H1 (cell line): Measurements from ENCODE around the gene TMSB15C. TPM values are rescaled to one million over a fixed set of nuclear protein-coding genes. Genes with fewer than 3 reads are reported as not detected.

Experiments
- CTCF ChIA-PET: fragments of 300-600 bp; sonication (Branson Sonifier 250); formaldehyde crosslinking; loops from one replicate; lab custom pipeline; 2021; ENCODE audit not compliant: partially characterized antibody; lab: Charles Lee
- POLR2A ChIA-PET: fragments of 300-600 bp; sonication (Branson Sonifier 250); formaldehyde crosslinking; loops from one replicate; lab custom pipeline; 2021; ENCODE audit warnings: inconsistent platforms; ENCODE audit not compliant: partially characterized antibody; lab: Charles Lee
- DNase-seq, 2 experiments: peaks; one replicate each; pipeline versions ENCODE4 v3.0.0 to v3.0.0-alpha.2; 2010 to 2022; ENCODE audit warnings: low spot score in 2 of 2, low read depth in 1 of 2, mixed read lengths in 1 of 2
- FAIRE-seq: peaks from 2 replicates; lab custom pipeline; 2011; peaks lifted over from hg19 to GRCh38; lab: Jason Lieb, UNC
- H2AFZ ChIP-seq: 2 replicates; pipeline ENCODE4 v1.8.1; 2012; ENCODE audit warnings: low read length, inconsistent platforms
- H2AK5ac ChIP-seq: 2 replicates; pipeline ENCODE4 v1.6.1; 2013; ENCODE audit warnings: low read depth, low read length
- H2BK120ac ChIP-seq: replicated peaks from 2 replicates; pipeline ENCODE3; 2013; ENCODE audit warnings: low read depth, low read length, inconsistent platforms
- H2BK12ac ChIP-seq: 2 replicates; pipeline ENCODE4 v1.6.1; 2013; ENCODE audit warnings: low read depth, low read length
- H2BK15ac ChIP-seq: 2 replicates; pipeline ENCODE4 v1.6.1; 2013; ENCODE audit warnings: low read length
- H2BK20ac ChIP-seq: 2 replicates; pipeline ENCODE4 v1.6.1; 2013; ENCODE audit warnings: low read length
- H2BK5ac ChIP-seq: 2 replicates; pipeline ENCODE4 v1.6.1; 2013; ENCODE audit warnings: low read depth, low read length
- H3K14ac ChIP-seq: 2 replicates; pipeline ENCODE4 v1.6.1; 2013; ENCODE audit warnings: inconsistent platforms; ENCODE audit not compliant: insufficient read length
- H3K18ac ChIP-seq: 2 replicates; pipeline ENCODE4 v1.6.1; 2013; ENCODE audit warnings: low read length; ENCODE audit errors: extremely low read depth
- H3K23ac ChIP-seq: 2 replicates; pipeline ENCODE4 v1.6.1; 2013; ENCODE audit warnings: inconsistent platforms; ENCODE audit not compliant: insufficient read length
- H3K23me2 ChIP-seq: 2 replicates; pipeline ENCODE4 v1.6.1; 2013; ENCODE audit warnings: low read depth, low read length
- H3K27ac ChIP-seq: 2 replicates; pipeline ENCODE4 v1.6.1; 2011; ENCODE audit warnings: low read depth, low read length, inconsistent platforms
- H3K27me3 ChIP-seq, 4 experiments: replicated peaks in 1 of 4; 1 replicate in 1 of 4; 2 replicates in 3 of 4; pipeline versions ENCODE4 v1.6.1 to v1.8.1; 2011 to 2013; ENCODE audit warnings: low read length in 3 of 4, mild to moderate bottlenecking in 3 of 4, inconsistent platforms in 2 of 4, mixed read lengths in 2 of 4, moderate library complexity in 1 of 4; ENCODE audit not compliant: control insufficient read depth in 3 of 4, insufficient read depth in 3 of 4; ENCODE audit errors: extremely low read depth in 1 of 4
- H3K36me3 ChIP-seq, 4 experiments: 2 replicates each; pipeline versions ENCODE4 v1.6.1 to v1.8.1; 2011 to 2013; ENCODE audit warnings: mild to moderate bottlenecking in 4 of 4, low read length in 3 of 4, moderate library complexity in 2 of 4, control low read depth in 1 of 4, inconsistent platforms in 1 of 4; ENCODE audit not compliant: insufficient read depth in 4 of 4, control insufficient read depth in 2 of 4
- H3K4ac ChIP-seq: replicated peaks from 2 replicates; pipeline ENCODE3; 2013; ENCODE audit warnings: low read length, low read depth, mixed read lengths, inconsistent platforms; ENCODE audit not compliant: insufficient read length
- H3K4me1 ChIP-seq, 4 experiments: replicated peaks in 1 of 4; 1 replicate in 1 of 4; 2 replicates in 3 of 4; pipeline versions ENCODE4 v1.6.1 to v1.8.1; 2011 to 2013; ENCODE audit warnings: low read length in 3 of 4, inconsistent platforms in 2 of 4, mixed read lengths in 1 of 4; ENCODE audit not compliant: insufficient read depth in 4 of 4, control insufficient read depth in 3 of 4
- H3K4me2 ChIP-seq, 2 experiments: 2 replicates each; pipeline versions ENCODE4 v1.6.1 to v1.8.1; 2011 to 2013; ENCODE audit warnings: low read depth in 2 of 2, low read length in 2 of 2, control low read depth in 1 of 2, inconsistent platforms in 1 of 2, mild to moderate bottlenecking in 1 of 2; ENCODE audit not compliant: insufficient read depth in 1 of 2
- H3K4me3 ChIP-seq, 4 experiments: fragments of 200-600, 300-600 bp in 1 of 4; sonication (generic), shearing (Covaris generic), sonication (Bioruptor Twin) in 1 of 4; 2 replicates each; pipeline versions ENCODE4 v1.5.1 to v1.8.1; 2011 to 2016; ENCODE audit warnings: low read length in 4 of 4, low read depth in 3 of 4, control low read depth in 2 of 4, inconsistent platforms in 2 of 4, mild to moderate bottlenecking in 2 of 4, mixed read lengths in 1 of 4, moderate library complexity in 1 of 4; ENCODE audit not compliant: insufficient read depth in 2 of 4; ENCODE audit errors: extremely low read depth in 1 of 4
- H3K56ac ChIP-seq: replicated peaks from 2 replicates; pipeline ENCODE3; 2013; ENCODE audit warnings: low read depth, mild to moderate bottlenecking, mixed read lengths, low read length, inconsistent platforms; ENCODE audit not compliant: insufficient read length
- H3K79me1 ChIP-seq: 2 replicates; pipeline ENCODE4 v1.6.1; 2013; ENCODE audit warnings: low read depth, low read length, control low read depth
- H3K79me2 ChIP-seq, 2 experiments: 2 replicates each; pipeline versions ENCODE4 v1.6.1 to v1.8.1; 2012 to 2013; ENCODE audit warnings: low read length in 2 of 2, mild to moderate bottlenecking in 2 of 2, inconsistent platforms in 1 of 2; ENCODE audit not compliant: insufficient read depth in 2 of 2, control insufficient read depth in 1 of 2
- H3K9ac ChIP-seq, 4 experiments: replicated peaks in 1 of 4; 1 replicate in 1 of 4; 2 replicates in 3 of 4; pipeline versions ENCODE4 v1.6.1 to v1.8.1; 2011 to 2013; ENCODE audit warnings: low read depth in 3 of 4, low read length in 3 of 4, control low read depth in 2 of 4, mild to moderate bottlenecking in 2 of 4, moderate library complexity in 2 of 4, inconsistent platforms in 1 of 4; ENCODE audit errors: extremely low read depth in 1 of 4
- H3K9me3 ChIP-seq, 2 experiments: 2 replicates each; pipeline versions ENCODE4 v1.6.1 to v1.8.1; 2012 to 2013; ENCODE audit warnings: mild to moderate bottlenecking in 2 of 2, moderate library complexity in 2 of 2, control low read depth in 1 of 2, inconsistent platforms in 1 of 2, low read depth in 1 of 2, low read length in 1 of 2, mixed read lengths in 1 of 2; ENCODE audit not compliant: insufficient read depth in 2 of 2
- H4K20me1 ChIP-seq, 2 experiments: replicated peaks in 1 of 2; 2 replicates each; pipeline versions ENCODE3 to v1.8.1; 2011 to 2013; ENCODE audit warnings: inconsistent platforms in 2 of 2, low read length in 2 of 2, mild to moderate bottlenecking in 1 of 2; ENCODE audit not compliant: insufficient read depth in 2 of 2, control insufficient read depth in 1 of 2
- H4K5ac ChIP-seq: 2 replicates; pipeline ENCODE4 v1.6.1; 2013; ENCODE audit warnings: low read length, low read depth, mixed read lengths, inconsistent platforms; ENCODE audit not compliant: insufficient read length
- H4K8ac ChIP-seq: 2 replicates; pipeline ENCODE4 v1.8.0; 2013; ENCODE audit warnings: mild to moderate bottlenecking, moderate library complexity, low read length, inconsistent platforms; ENCODE audit not compliant: insufficient read depth; ENCODE audit errors: extremely low read depth
- H4K91ac ChIP-seq: replicated peaks from 2 replicates; pipeline ENCODE3; 2013; ENCODE audit warnings: low read length, mixed read lengths, inconsistent platforms; ENCODE audit not compliant: insufficient read length
- BACH1 ChIP-seq: IDR thresholded peaks from 2 replicates; pipeline ENCODE4 v1.6.1; 2012; ENCODE audit warnings: low read length, improper control_type of control experiment
- BCL11A ChIP-seq, 2 experiments: IDR thresholded peaks; one replicate each; pipeline ENCODE4 v1.6.1; 2011; ENCODE audit warnings: low read depth in 2 of 2, low read length in 2 of 2, mild to moderate bottlenecking in 2 of 2
- JUN ChIP-seq: IDR thresholded peaks from 2 replicates; pipeline ENCODE4 v1.6.1; 2011; ENCODE audit warnings: low read depth, mild to moderate bottlenecking, improper control_type of control experiment, low read length
- MAFK ChIP-seq: IDR thresholded peaks from 2 replicates; pipeline ENCODE4 v1.6.1; 2012; ENCODE audit warnings: low read depth, mild to moderate bottlenecking, improper control_type of control experiment, low read length
- POLR2A ChIP-seq, 2 experiments: IDR thresholded peaks; 1 replicate in 1 of 2; 2 replicates in 1 of 2; pipeline ENCODE4 v1.6.1; 2011; ENCODE audit warnings: low read depth in 2 of 2, low read length in 2 of 2, mild to moderate bottlenecking in 2 of 2; ENCODE audit errors: control extremely low read depth in 1 of 2
- POLR2AphosphoS5 ChIP-seq: IDR thresholded peaks from 2 replicates; pipeline ENCODE4 v1.6.1; 2011; ENCODE audit warnings: low read depth, low read length
- RBBP5 ChIP-seq: IDR thresholded peaks from 2 replicates; pipeline ENCODE4 v1.7.1; 2012; ENCODE audit warnings: low read depth, mild to moderate bottlenecking, inconsistent platforms, low read length, moderate library complexity, borderline replicate concordance
- SAP30 ChIP-seq: fragments of 300-600 bp; sonication (generic); IDR thresholded peaks from 2 replicates; pipeline ENCODE4 v1.7.1; 2012; ENCODE audit warnings: low read length, moderate library complexity, mild to moderate bottlenecking, inconsistent platforms; ENCODE audit not compliant: insufficient read depth, insufficient replicate concordance
- SIN3A ChIP-seq, 2 experiments: IDR thresholded peaks in 1 of 2; conservative IDR thresholded peaks in 1 of 2; 2 replicates each; pipeline ENCODE4 v1.6.1; 2011 to 2012; ENCODE audit warnings: low read length in 2 of 2, improper control_type of control experiment in 1 of 2, low read depth in 1 of 2, mild to moderate bottlenecking in 1 of 2
- SP1 ChIP-seq: IDR thresholded peaks from 2 replicates; pipeline ENCODE4 v1.6.1; 2011; ENCODE audit warnings: low read depth, low read length
- SUZ12 ChIP-seq: fragments of 200-600 bp; sonication (generic); IDR thresholded peaks from 2 replicates; pipeline ENCODE4 v1.6.1; 2012; ENCODE audit warnings: mild to moderate bottlenecking, inconsistent platforms, low read length, moderate library complexity, mixed read lengths
- TAF7 ChIP-seq: optimal IDR thresholded peaks from 2 replicates; pipeline ENCODE3; 2011; ENCODE audit warnings: low read depth, mild to moderate bottlenecking, inconsistent platforms, low read length, moderate library complexity, borderline replicate concordance
- TCF12 ChIP-seq: IDR thresholded peaks from 2 replicates; pipeline ENCODE4 v1.6.1; 2011; ENCODE audit warnings: low read depth, mild to moderate bottlenecking, low read length
- TEAD4 ChIP-seq: IDR thresholded peaks from 2 replicates; pipeline ENCODE4 v1.6.1; 2012; ENCODE audit warnings: low read depth, low read length, inconsistent platforms, mixed read lengths
- WGBS, 2 experiments: shearing (Covaris generic) in 1 of 2; methylation state at CpG; one replicate each; pipeline versions ENCODE4 v1.1.6 to v1.1.7; 2013 to 2015; ENCODE audit warnings: low lambda C conversion rate in 2 of 2, mixed read lengths in 2 of 2, inconsistent platforms in 1 of 2, low coverage in 1 of 2, missing lambda C conversion rate in 1 of 2; ENCODE audit not compliant: insufficient replicate concordance in 2 of 2, insufficient coverage in 1 of 2, insufficient read length in 1 of 2; ENCODE audit errors: extremely low coverage in 1 of 2, missing lambda C conversion rate in 1 of 2; 5-methylcytosine and 5-hydroxymethylcytosine counted together
- polyA plus RNA-seq, 7 experiments: library from polyadenylated mRNA; depleted of rRNA in 3 of 7; stranded (reverse) in 5 of 7; unstranded in 2 of 7; fragments of >200 nt in 5 of 7; fragments of 200-250 nt in 2 of 7; gene quantifications; 1 replicate in 5 of 7; 2 replicates in 1 of 7; 4 replicates in 1 of 7; pipeline versions ENCODE4 v1.2.1 to v1.2.3, GENCODE V29; 2011 to 2013; ENCODE audit warnings: missing spikeins in 2 of 7, mixed read lengths in 2 of 7
- total RNA-seq: library from RNA; stranded (reverse); fragmentation: NEBNext Ultra II Directional; extraction: Animal tissue kit (Norgen Biotek cat#: 25700); gene quantifications from 2 replicates; pipeline ENCODE4 v1.2.1, GENCODE V29; 2021

The TMSB15C gene
- total and polyA plus RNA-seq, 2 of the 8 experiments (the other 6 are each of a cell fraction or from before 2014, with no cell fraction given): 1.5 to 2.6 TPM

DNA sequence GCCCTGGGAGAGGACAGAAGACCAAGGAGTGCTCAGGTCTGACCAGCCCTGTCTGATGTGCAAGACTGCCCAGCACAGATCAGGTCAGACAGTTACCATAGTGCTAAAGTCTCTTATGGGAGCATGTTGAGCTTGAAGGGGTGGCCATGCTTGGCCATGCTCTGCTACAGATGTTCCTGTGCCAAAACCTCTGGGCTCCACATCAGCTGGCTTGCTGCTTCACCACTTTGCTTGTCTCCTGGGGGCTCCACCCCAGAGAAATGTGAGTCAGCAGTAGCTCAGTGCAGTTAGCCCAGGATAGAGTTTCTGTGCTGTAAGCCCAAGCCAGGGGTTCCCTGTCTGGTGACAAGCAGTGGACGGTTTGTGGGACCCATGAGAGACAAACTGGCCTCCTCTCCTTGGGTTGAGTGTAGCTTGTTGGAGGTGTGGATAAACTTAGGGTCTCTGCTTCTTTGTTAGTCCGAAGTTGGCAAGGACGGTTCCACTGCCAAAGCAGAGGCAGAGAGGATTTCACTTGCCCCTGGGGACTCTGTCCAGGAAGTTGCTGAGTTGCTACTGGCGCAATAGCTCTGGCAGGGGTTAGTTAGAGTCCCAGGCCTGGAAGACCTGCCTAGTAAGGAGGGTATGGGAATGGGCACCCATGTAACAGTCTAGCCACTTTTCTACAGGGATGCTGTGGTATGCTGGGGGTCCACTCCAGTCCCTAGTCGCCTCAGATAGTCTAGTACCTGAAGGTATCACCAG lies 8.7 kb upstream of the TMSB15C start:
- Histone ChIP-seq H3K23me2 (no peaks in the 10 kb centered on the region), H2AFZ (no peak overlapping the region), H3K23ac (no peak overlapping the region), H3K79me1 (no peaks in the 10 kb centered on the region), H3K4me1 (no peaks in the 10 kb centered on the region), H3K9ac (no peak overlapping the region), H4K8ac (no peak overlapping the region; the same call in 1 of the 2 replicates), H4K91ac (no peak overlapping the region), H3K18ac (no peak overlapping the region), H3K4me3 (no peak overlapping the region), H3K14ac (no peak overlapping the region), H2BK15ac (no peak overlapping the region), H3K27me3 (no peaks in the 10 kb centered on the region), H2AK5ac (no peak overlapping the region), H4K20me1 (no peaks in the 10 kb centered on the region), H4K5ac (no peak overlapping the region), H2BK120ac (no peak overlapping the region), H2BK5ac (no peak overlapping the region), H2BK20ac (no peak overlapping the region), H3K4me2 (no peak overlapping the region), H3K79me2 (no peaks in the 10 kb centered on the region), H3K27ac (no peak overlapping the region), H3K9me3 (no peaks in the 10 kb centered on the region), H3K56ac (no peak overlapping the region), H3K36me3 (no peaks in the 10 kb centered on the region), H3K4ac (no peak overlapping the region), H2BK12ac (no peak overlapping the region)
- FAIRE-seq: no peak
- ChIA-PET CTCF (interaction anchor here (1.7 kb wide), 1 partner anchor 16 kb away, joined by 3 read pairs; no protein-coding TSS in a partner anchor), POLR2A (interaction anchor here (1.4 kb wide), 1 partner anchor 28 kb away, joined by 3 read pairs; the partner anchor contains the start of gene ZCCHC18)
- no peak for DNase-seq
- 97% methylated on average over 3 of the region's 5 CpGs; no CpG with 5 or more reads in 1 of the 2 experiments for WGBS, 2 experiments
- TF ChIP-seq TAF7 (no peak), POLR2AphosphoS5 (no peak), TEAD4 (no peak), SAP30 (no peak), TCF12 (no peak), BACH1 (no peak), SIN3A (conservative IDR thresholded peaks at IDR 0.05 in 1 of 2, IDR thresholded peaks at IDR 0.05 in 1 of 2; ENCODE audit: low read depth in 1 of 2, low read length in 2 of 2) (no peak), SUZ12 (no peak), POLR2A (IDR thresholded peaks at IDR 0.05; ENCODE audit: control extremely low read depth in 1 of 2, low read depth in 2 of 2, low read length in 2 of 2) (no peak), JUN (no peak), BCL11A (IDR thresholded peaks at IDR 0.05; ENCODE audit: low read depth in 2 of 2, low read length in 2 of 2) (no peak), MAFK (no peak), RBBP5 (no peak), SP1 (no peak)
